ENCODE measurements around the gene CKAP4. TPM values are rescaled to one million over a fixed set of nuclear protein-coding genes. Genes with fewer than 3 reads are reported as not detected.

CKAP4 gene
- total RNA-seq, 4 donors from 2014 or later = 58.9 to 127 (median 103) TPM

DNA sequence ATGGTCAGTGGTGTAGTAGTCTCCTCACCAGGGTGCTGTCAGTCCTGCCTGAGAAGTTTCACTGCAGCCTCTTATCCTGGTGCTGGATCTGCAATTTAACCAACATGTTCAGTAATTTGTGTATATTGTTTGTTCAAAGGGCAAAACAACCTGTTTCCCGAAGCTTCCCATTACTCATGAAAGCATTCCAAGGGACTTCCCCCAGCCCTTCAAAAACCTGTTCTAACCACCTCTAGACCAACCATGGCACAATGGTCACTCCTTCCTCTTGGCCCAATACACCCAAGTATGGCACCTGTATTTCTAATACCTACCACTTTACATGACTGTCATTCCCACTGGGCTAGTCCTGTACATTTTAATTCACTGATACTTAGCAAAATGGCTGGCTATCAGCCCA, 12.1 kb downstream of the CKAP4 start:
- no peak for DNase-seq
- no peak overlapping the region for H3K4me3 ChIP-seq
- TF ChIP-seq POLR2A (IDR thresholded peaks at IDR 0.05) (no peak), CTCF (IDR thresholded peaks at IDR 0.05) (no peak)
- H3K4me1 ChIP-seq = peaks cover 0 to 4% (median 0%) of the 10 kb centered on the region in 3 donors
- no peaks in the 10 kb centered on the region for H3K9me3 ChIP-seq
- intact Hi-C loops (cut with DNase I) = no loop called here
- 32 to 47% methylated on average over 1 of the region's 1 CpG for WGBS, 2 donors
- no peaks in the 10 kb centered on the region for H3K27me3 ChIP-seq
- H3K27ac ChIP-seq = no peak overlapping the region
- H3K36me3 ChIP-seq = peaks cover 7 to 43% (median 15%) of the 10 kb centered on the region in 3 donors

- no peak overlapping the region for H3K27ac ChIP-seq
- H3K27me3 ChIP-seq = no peaks in the 10 kb centered on the region
- intact Hi-C loops (cut with DNase I) = no loop called here
- H3K36me3 ChIP-seq = peaks cover 4 to 30% (median 9%) of the 10 kb centered on the region in 3 donors
- WGBS, 2 donors = 58 to 60% methylated on average over 3 of the region's 3 CpGs
- H3K4me1 ChIP-seq = peaks cover 0 to 4% (median 0%) of the 10 kb centered on the region in 3 donors
- H3K9me3 ChIP-seq = no peaks in the 10 kb centered on the region
- DNase-seq = no peak
- no peak overlapping the region for H3K4me3 ChIP-seq
- TF ChIP-seq POLR2A (IDR thresholded peaks at IDR 0.05) = no peak
- TF ChIP-seq CTCF (IDR thresholded peaks at IDR 0.05) = no peak
Observed at GRCh38 chr12:106234449-106234848, 13.4 kb downstream of the CKAP4 start.

DNA sequence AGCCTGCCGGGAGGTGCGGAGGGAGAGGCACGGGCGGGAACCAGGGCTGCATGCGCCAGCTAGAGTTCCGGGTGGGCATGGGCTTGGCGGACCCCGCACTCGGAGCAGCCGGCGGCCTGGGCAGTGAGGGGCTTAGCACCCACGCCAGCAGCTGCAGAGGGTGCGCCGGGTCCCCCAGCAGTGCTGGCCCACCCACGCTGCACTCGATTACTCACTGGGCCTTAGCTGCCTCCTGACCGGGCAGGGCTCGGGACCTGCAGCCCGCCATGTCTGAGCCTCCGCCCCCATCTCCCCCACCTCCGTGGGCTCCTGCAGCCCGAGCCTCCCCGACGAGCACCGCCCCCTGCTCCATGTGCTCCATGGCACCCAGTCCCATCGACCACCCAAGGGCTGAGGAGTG, 14.8 kb downstream of the CKAP4 start:
- Histone ChIP-seq H3K27ac (no peak overlapping the region), H3K27me3 (no peaks in the 10 kb centered on the region), H3K9me3 (no peaks in the 10 kb centered on the region), H3K4me3 (no peak overlapping the region), H3K36me3 (peaks cover 0 to 15% (median 0%) of the 10 kb centered on the region in 3 donors), H3K4me1 (peaks cover 0 to 6% (median under 1%) of the 10 kb centered on the region in 3 donors)
- intact Hi-C loops (cut with DNase I) = no loop called here
- whole genome bisulfite sequencing, 2 donors = 60 to 100% methylated on average over 2 to 5 of the region's 26 CpGs
- no peak for DNase-seq
- TF ChIP-seq CTCF (IDR thresholded peaks at IDR 0.05) = no peak
- TF ChIP-seq POLR2A (IDR thresholded peaks at IDR 0.05) = no peak

DNA sequence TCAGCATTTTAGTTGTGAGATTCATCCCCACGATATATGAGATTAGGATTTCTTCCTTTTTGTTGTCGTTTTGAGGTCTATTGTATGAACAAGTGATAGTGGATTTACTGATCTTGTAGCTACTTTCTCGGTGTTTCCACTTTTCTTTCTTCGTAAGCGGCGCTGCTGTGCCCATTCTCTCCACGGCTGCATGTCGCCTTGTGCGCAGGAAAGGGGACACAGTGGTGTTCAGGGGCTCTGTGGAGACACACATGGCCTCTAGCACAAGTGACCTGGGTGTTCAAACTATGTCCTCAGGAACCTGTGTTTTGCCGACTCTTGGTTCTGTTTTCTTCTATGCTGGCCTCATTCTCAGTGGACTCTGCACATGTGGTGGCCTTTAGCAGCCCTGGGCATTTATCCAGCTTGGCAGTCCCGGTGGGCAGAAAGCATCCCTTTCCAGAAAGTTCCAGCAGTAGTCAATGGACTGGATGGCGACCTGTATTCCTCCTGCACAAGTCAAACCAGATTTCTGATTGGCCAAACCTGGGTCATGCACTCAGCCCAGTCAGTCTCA, 18.7 kb downstream of the CKAP4 start:
- Histone ChIP-seq H3K27me3 (no peaks in the 10 kb centered on the region), H3K36me3 (peaks cover 0 to 5% (median 0%) of the 10 kb centered on the region in 3 donors), H3K4me1 (peaks cover 11 to 19% (median 11%) of the 10 kb centered on the region in 3 donors), H3K27ac (no peak overlapping the region), H3K4me3 (no peak overlapping the region), H3K9me3 (no peaks in the 10 kb centered on the region)
- DNase-seq = no peak
- 93 to 95% methylated on average over 10 of the region's 12 CpGs for WGBS, 2 donors
- TF ChIP-seq CTCF (IDR thresholded peaks at IDR 0.05) (no peak), POLR2A (IDR thresholded peaks at IDR 0.05) (no peak)
- intact Hi-C loops (cut with DNase I) = loop anchor here (10.0 kb wide), 1 partner anchor 116 kb away; no protein-coding TSS in a partner anchor

GRCh38 chr12:106228320-106228710, 19.5 kb downstream of the CKAP4 start:
- H3K9me3 ChIP-seq = no peaks in the 10 kb centered on the region
- no peak overlapping the region for H3K4me3 ChIP-seq
- intact Hi-C loops (cut with DNase I) = loop anchor here (10.0 kb wide), 1 partner anchor 116 kb away; no protein-coding TSS in a partner anchor
- no peaks in the 10 kb centered on the region for H3K27me3 ChIP-seq
- DNase-seq = no peak
- no peaks in the 10 kb centered on the region for H3K36me3 ChIP-seq
- TF ChIP-seq POLR2A (IDR thresholded peaks at IDR 0.05) = no peak
- TF ChIP-seq CTCF (IDR thresholded peaks at IDR 0.05) = no peak
- peak overlapping the region in 1 of 4 donors; percentile 82 for H3K27ac ChIP-seq
- peaks cover 11 to 25% (median 11%) of the 10 kb centered on the region in 3 donors for H3K4me1 ChIP-seq
- WGBS, 2 donors = 67 to 71% methylated on average over 7 of the region's 7 CpGs
